ENCODE results near the gene CD4. TPM values are rescaled to one million over a fixed set of nuclear protein-coding genes. Genes with fewer than 3 reads are reported as not detected.

The CD4 gene
- total RNA-seq, 1 donor from 2014 or later = 0.75 TPM

GRCh38 chr12:6820166-6820565 is 30.8 kb downstream of the CD4 start:
- DNase-seq (ENCODE audit: low read depth) = no peak
- TF ChIP-seq, protein P1, sequence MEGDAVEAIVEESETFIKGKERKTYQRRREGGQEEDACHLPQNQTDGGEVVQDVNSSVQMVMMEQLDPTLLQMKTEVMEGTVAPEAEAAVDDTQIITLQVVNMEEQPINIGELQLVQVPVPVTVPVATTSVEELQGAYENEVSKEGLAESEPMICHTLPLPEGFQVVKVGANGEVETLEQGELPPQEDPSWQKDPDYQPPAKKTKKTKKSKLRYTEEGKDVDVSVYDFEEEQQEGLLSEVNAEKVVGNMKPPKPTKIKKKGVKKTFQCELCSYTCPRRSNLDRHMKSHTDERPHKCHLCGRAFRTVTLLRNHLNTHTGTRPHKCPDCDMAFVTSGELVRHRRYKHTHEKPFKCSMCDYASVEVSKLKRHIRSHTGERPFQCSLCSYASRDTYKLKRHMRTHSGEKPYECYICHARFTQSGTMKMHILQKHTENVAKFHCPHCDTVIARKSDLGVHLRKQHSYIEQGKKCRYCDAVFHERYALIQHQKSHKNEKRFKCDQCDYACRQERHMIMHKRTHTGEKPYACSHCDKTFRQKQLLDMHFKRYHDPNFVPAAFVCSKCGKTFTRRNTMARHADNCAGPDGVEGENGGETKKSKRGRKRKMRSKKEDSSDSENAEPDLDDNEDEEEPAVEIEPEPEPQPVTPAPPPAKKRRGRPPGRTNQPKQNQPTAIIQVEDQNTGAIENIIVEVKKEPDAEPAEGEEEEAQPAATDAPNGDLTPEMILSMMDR (conservative IDR thresholded peaks at IDR 0.05; ENCODE audit: low read depth, low read length) = no peak
- no peak overlapping the region for H3K4me3 ChIP-seq (ENCODE audit: low read depth, low read length)

DNA sequence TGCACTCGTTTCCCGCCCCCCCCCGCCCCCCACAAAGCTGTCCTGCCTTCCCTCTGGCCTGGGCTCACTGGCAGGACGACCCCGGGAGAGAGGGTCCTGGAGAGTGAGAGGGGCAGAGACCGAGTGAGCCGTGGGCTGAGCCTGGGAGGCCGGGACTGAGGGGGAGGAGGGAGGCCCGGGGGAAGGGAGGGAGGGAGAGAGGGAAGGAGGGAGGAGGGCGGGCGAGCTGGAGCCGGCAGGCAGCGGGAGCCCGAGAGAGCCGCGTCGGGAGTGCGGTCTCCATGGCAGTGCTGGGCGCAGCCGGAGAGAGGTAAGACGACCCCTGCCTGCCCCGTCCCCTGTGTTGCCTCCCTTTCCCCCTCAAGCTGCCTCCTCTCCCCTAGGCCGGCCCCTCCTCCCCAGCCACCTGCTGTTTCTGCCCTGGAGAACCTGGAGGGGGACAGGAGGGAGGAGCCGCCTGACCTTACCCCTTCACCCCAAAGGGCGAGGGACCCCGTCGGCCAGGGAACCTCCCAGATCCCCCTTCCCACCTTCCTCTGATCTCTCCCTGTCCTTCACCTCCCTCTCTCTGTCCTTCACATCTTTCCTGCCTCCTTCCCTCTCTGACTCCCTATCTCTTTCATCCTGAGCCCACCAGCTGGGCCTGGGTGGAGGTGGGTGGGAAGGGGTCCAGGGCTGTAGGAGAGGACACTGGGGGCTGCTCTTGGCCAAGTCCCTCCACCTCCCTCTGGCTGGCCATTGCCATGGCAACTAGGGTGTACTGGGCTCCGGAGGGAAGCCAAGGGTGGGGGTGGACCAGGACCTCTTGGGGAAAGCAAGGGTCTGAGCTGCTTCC is 32.5 kb downstream of the CD4 start, which contains the start of gene GPR162:
Gene GPR162 (plus strand): TSS at position 231 of the 835 bp plus-strand sequence. CDS start 2,078 bp downstream, outside the sequence.
- DNase-seq (ENCODE audit: low read depth) = no peak
- TF ChIP-seq, protein P1 (conservative IDR thresholded peaks at IDR 0.05; ENCODE audit: low read depth, low read length) = no peak
- H3K4me3 ChIP-seq (ENCODE audit: low read depth, low read length) = peak within 1 kb of the TSS; percentile 44

- no peak overlapping the region for H3K4me3 ChIP-seq (ENCODE audit: low read depth, low read length)
- TF ChIP-seq, protein P1 (conservative IDR thresholded peaks at IDR 0.05; ENCODE audit: low read depth, low read length) = no peak
- DNase-seq (ENCODE audit: low read depth) = no peak
Measured at GRCh38 chr12:6822426-6823135, 33.3 kb downstream of the CD4 start.

DNA sequence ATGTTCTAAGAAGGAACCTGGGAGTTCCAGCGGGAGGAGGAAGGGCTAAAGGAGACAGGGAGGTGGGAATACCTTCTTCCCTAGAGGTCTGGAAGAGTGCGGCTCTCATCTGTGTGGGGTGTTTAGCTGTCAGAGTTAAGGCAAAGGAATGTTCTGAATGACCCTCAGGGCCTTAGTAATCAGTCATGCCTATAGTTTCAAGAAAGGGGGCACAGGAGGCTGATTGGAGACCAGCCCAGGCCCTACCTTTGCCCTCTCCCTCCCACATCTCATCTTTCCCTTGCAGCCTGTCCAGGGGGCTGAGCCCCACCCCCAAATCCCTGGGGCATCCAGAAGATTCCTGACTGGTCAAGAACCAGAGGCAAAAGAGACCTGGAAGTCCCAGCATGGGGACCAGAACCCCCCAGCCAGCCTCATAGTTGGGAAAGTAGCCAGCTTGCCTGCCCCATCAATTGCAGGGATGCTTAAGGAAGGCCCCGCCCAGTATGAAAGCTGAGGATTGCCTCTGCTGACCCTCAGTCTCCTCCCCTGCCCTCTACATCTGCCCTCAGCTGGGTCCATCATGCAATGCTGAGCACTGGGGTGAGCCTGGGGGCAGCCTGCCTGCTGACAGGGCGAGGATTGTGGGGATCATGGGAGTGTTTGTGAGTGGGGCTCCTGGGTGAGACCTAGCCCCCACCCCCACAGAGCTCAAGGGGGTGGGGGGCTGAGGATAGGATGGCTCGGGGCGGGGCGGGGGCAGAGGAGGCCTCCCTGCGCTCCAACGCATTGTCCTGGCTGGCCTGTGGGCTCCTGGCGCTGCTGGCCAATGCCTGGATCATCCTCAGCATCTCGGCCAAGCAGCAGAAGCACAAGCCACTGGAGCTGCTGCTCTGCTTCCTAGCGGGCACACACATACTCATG is 34.1 kb downstream of the CD4 start:
- no peak overlapping the region for H3K4me3 ChIP-seq (ENCODE audit: low read depth, low read length)
- DNase-seq (ENCODE audit: low read depth) = no peak
- TF ChIP-seq, protein P1 (conservative IDR thresholded peaks at IDR 0.05; ENCODE audit: low read depth, low read length) = no peak

DNA sequence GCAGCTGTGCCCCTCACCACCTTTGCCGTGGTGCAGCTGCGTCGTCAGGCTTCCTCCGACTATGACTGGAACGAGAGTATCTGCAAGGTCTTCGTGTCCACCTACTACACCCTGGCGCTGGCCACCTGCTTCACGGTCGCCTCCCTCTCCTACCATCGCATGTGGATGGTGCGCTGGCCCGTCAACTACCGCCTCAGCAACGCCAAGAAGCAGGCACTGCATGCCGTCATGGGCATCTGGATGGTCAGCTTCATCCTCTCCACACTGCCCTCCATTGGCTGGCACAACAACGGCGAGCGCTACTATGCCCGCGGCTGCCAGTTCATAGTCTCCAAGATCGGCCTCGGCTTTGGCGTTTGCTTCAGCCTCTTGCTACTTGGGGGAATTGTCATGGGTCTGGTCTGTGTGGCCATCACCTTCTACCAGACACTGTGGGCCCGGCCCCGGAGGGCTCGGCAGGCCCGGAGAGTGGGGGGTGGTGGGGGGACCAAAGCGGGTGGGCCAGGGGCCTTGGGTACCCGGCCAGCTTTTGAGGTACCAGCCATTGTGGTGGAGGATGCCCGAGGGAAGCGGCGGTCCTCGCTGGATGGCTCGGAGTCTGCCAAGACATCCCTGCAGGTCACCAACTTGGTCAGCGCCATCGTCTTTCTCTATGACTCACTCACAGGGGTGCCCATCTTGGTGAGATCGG is 34.9 kb downstream of the CD4 start:
- no peak for DNase-seq (ENCODE audit: low read depth)
- no peak overlapping the region for H3K4me3 ChIP-seq (ENCODE audit: low read depth, low read length)

More for the DNA sequence above, 34.9 kb downstream of the CD4 start:
- TF ChIP-seq, protein P1 (conservative IDR thresholded peaks at IDR 0.05; ENCODE audit: low read depth, low read length) = no peak

Data from epithelial cell of proximal tubule (primary cell).